Cortex of kidney (tissue), 1 donor: ENCODE measurements around the gene PRMT7.

Source experiments
- DNase-seq: peaks from one replicate; lab custom pipeline; 2025; lab: John Stamatoyannopoulos, UW

PRMT7 gene

GRCh38 chr16:68376590-68376989, 65.8 kb downstream of the PRMT7 start:
- no peak for DNase-seq

GRCh38 chr16:68377221-68377620, 66.4 kb downstream of the PRMT7 start:
- DNase-seq = no peak

GRCh38 chr16:68377667-68378393, 67.0 kb downstream of the PRMT7 start:
- no peak for DNase-seq

GRCh38 chr16:68378436-68379415, 67.9 kb downstream of the PRMT7 start:
- no peak for DNase-seq

- no peak for DNase-seq
Measured at GRCh38 chr16:68379472-68380347, 68.9 kb downstream of the PRMT7 start.

- DNase-seq = no peak
Measured at GRCh38 chr16:68380348-68380670, 69.5 kb downstream of the PRMT7 start.

- no peak for DNase-seq
Measured at GRCh38 chr16:68380676-68381362, 70.0 kb downstream of the PRMT7 start.

GRCh38 chr16:68381363-68381724, 70.5 kb downstream of the PRMT7 start:
- DNase-seq = no peak

GRCh38 chr16:68382296-68382718, 71.5 kb downstream of the PRMT7 start:
- no peak for DNase-seq

GRCh38 chr16:68383858-68384257, 73.0 kb downstream of the PRMT7 start:
- DNase-seq = no peak

GRCh38 chr16:68384288-68385161, 73.7 kb downstream of the PRMT7 start:
- no peak for DNase-seq

- no peak for DNase-seq
Measured at GRCh38 chr16:68385371-68385770, 74.6 kb downstream of the PRMT7 start.

GRCh38 chr16:68386628-68387027, 75.8 kb downstream of the PRMT7 start:
- no peak for DNase-seq

GRCh38 chr16:68387301-68387700, 76.5 kb downstream of the PRMT7 start:
- no peak for DNase-seq

GRCh38 chr16:68388124-68388523, 77.3 kb downstream of the PRMT7 start:
- no peak for DNase-seq

- DNase-seq = no peak
Measured at GRCh38 chr16:68389006-68389405, 78.2 kb downstream of the PRMT7 start.

GRCh38 chr16:68389750-68390371, 79.0 kb downstream of the PRMT7 start:
- DNase-seq = no peak

- DNase-seq = no peak
Measured at GRCh38 chr16:68393333-68393732, 82.5 kb downstream of the PRMT7 start.

- no peak for DNase-seq
Measured at GRCh38 chr16:68395167-68395786, 84.5 kb downstream of the PRMT7 start.

GRCh38 chr16:68395815-68396214, 85.0 kb downstream of the PRMT7 start:
- no peak for DNase-seq
